GM18861 (cell line): Measurements from ENCODE around the gene ANKIB1.

Experiments used
- ATAC-seq: cut with Tn5 transposase; IDR thresholded peaks from one replicate; pipeline ENCODE4 v1.9.1; 2021; ENCODE audit not compliant: unreplicated experiment

Gene ANKIB1

GRCh38 chr7:92266415-92267241 is 20.9 kb downstream of the ANKIB1 start:
- no peak for ATAC-seq

- ATAC-seq: no peak
Measured at GRCh38 chr7:92268921-92269320, 23.1 kb downstream of the ANKIB1 start.

GRCh38 chr7:92275327-92275726 is 29.6 kb downstream of the ANKIB1 start:
- no peak for ATAC-seq

GRCh38 chr7:92276460-92276864 is 30.7 kb downstream of the ANKIB1 start:
- ATAC-seq: peak; percentile 90

GRCh38 chr7:92279396-92280031 is 33.7 kb downstream of the ANKIB1 start:
- no peak for ATAC-seq

- no peak for ATAC-seq
Measured at GRCh38 chr7:92281031-92281430, 35.3 kb downstream of the ANKIB1 start.

GRCh38 chr7:92282221-92282814 is 36.5 kb downstream of the ANKIB1 start:
- ATAC-seq: no peak

- ATAC-seq: no peak
Measured at GRCh38 chr7:92282930-92283329, 37.2 kb downstream of the ANKIB1 start.

- no peak for ATAC-seq
Measured at GRCh38 chr7:92289321-92289720, 43.5 kb downstream of the ANKIB1 start.

- peak; percentile 68 for ATAC-seq
Measured at GRCh38 chr7:92292981-92293380, 47.2 kb downstream of the ANKIB1 start.

GRCh38 chr7:92293896-92294590 is 48.3 kb downstream of the ANKIB1 start:
- no peak for ATAC-seq

- ATAC-seq: no peak
Measured at GRCh38 chr7:92295391-92295790, 49.6 kb downstream of the ANKIB1 start.

- no peak for ATAC-seq
Measured at GRCh38 chr7:92296235-92296634, 50.5 kb downstream of the ANKIB1 start.

- ATAC-seq: no peak
Measured at GRCh38 chr7:92296880-92297445, 51.2 kb downstream of the ANKIB1 start.

- ATAC-seq: no peak
Measured at GRCh38 chr7:92297736-92298135, 52.0 kb downstream of the ANKIB1 start.

- ATAC-seq: no peak
Measured at GRCh38 chr7:92303761-92304160, 58.0 kb downstream of the ANKIB1 start.

GRCh38 chr7:92304406-92304893 is 58.7 kb downstream of the ANKIB1 start:
- no peak for ATAC-seq

GRCh38 chr7:92306153-92306552 is 60.4 kb downstream of the ANKIB1 start:
- no peak for ATAC-seq

GRCh38 chr7:92313055-92313454 is 67.3 kb downstream of the ANKIB1 start:
- ATAC-seq: no peak

GRCh38 chr7:92319243-92319642 is 73.5 kb downstream of the ANKIB1 start:
- ATAC-seq: no peak

GRCh38 chr7:92325173-92325572 is 79.4 kb downstream of the ANKIB1 start:
- no peak for ATAC-seq
